GM18909 (cell line): ENCODE results near the gene DENND10.

Experiments used
- ATAC-seq: cut with Tn5 transposase; IDR thresholded peaks from one replicate; pipeline ENCODE4 v1.9.1; 2021; ENCODE audit warnings: mild to moderate bottlenecking; ENCODE audit not compliant: unreplicated experiment, poor library complexity

Gene DENND10, protein sequence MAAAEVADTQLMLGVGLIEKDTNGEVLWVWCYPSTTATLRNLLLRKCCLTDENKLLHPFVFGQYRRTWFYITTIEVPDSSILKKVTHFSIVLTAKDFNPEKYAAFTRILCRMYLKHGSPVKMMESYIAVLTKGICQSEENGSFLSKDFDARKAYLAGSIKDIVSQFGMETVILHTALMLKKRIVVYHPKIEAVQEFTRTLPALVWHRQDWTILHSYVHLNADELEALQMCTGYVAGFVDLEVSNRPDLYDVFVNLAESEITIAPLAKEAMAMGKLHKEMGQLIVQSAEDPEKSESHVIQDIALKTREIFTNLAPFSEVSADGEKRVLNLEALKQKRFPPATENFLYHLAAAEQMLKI

DNA sequence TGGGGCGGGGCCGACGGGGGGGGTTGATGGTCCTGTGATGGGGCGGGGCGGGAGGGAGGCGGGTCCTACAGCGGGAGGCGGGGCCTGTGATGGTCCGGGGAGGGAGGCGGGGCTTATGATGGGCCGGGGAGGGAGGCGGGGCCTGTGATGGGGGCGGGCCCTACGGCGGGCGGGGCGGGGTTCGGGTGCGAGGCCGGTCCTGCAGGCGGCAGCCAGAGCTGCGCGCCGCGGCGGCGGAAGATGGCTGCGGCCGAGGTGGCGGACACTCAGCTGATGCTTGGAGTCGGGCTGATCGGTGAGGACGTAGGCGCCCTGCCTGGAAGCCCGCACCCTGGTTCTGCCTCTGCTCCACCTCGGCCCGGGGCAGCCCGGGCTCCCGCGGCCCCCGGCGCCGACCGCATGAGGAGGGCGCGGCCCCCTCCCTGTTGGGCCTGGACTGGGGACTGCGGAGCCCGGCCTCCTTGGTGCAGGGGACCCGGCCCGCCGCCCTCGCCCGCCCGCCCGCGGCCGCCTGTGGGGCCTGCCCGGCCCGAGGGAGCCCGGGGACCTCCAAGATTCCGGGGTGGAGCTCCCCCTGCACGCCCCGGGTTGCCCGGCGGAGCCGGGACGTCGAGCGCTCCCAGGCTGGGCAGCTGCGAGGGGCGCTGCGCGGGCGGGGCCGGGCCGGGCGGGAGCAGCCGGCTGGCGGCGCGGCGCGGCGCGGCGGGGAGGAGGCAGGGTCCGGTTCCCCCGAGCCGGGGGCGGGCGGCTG, at the start of gene DENND10:
Gene DENND10, plus strand, starts transcription at position 211 of the 751 bp plus-strand sequence. Its CDS starts 30 bp downstream, at position 241.
- ATAC-seq = peak; percentile 84

DNA sequence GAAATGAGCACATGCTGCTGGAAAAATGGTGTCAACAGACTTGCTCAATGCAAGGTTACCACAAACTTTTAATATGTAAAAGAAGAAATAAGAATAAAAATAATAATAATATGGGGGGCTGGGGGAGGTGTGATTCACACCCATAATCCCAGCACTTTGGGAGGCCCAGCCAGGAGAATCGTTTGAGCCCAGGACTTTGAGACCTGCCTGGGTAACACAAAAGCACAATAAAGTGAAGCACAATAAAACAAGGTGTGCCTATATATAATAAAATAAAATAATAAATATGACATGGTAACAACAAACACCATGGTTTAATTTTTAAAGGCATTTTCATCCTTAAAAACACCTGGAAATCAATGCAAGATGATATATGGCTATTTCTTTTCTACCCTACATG, 48.4 kb upstream of the DENND10 start:
- no peak for ATAC-seq

DNA sequence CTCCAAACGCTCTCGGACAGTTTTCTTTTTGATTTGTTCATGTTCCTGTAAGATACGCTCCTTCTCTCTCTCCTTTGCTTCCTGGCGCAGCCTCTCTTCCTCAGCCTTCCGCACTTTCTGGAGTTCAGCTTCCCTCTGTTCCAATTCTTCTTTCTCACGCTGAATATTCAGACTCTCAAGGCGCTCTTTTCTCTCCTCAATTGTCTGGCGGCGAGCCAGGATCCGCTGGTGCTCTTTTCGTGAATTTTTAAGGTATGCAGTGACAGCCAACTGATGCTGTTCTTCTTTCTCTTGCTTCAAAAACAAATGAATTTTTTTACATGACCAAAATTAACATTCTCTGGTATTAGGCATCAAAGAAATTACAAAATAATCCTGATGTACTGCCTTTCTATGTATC, 45.9 kb upstream of the DENND10 start:
- ATAC-seq = no peak

DNA sequence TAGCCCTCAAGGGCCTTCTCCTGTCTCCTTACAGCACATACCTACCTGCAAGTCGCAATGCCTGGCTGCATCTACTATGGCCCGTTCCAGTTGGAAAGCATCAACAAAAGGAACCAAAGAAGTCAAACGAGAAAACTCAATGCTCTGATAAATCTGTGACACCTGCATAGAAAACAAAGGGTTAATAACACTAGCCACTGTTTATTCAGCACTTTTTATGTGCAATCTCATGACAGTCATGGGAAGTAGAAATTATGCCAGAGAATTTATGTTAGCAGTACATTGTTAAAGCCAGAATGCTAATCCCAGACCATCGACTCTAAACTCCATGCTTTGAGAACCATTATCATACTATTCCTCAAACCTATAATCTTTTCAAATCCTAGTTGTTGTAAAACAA, 44.4 kb upstream of the DENND10 start:
- ATAC-seq = no peak

DNA sequence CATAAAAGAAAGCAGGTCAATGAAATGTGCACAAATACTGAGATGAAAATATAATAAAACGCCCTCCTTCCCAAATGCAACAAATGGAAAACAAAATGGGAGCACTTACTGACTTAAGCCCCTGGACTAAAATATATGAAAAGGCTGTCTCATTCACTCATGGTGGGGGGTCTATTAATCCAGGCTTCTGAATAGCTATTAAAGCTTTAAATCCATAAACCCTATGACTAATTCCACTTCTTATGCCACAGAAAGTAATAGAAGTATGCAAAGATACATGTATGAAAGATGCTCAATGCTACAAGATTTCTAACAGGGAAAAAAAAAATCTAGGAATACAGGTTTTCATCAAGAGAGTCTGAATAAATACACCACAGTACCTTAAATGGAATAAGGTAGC, 43.8 kb upstream of the DENND10 start:
- ATAC-seq = no peak

DNA sequence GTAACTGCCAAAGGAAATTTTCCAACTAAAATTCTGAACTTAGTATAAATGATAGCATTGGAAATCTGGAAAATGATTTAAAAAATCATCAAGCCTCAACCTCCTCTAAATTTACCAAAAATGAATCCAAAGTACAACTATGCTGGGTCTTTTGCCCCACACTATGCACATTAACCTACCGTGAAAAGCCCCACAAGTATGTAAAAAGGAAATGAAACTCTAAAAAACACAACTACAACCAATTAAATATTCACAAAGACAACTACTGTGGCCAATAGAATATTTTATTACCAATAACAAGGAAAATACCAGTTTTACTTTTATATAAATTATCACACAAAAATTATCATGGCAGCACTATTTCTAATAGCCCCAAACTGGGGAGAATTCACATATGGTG, 42.6 kb upstream of the DENND10 start:
- peak; percentile 50 for ATAC-seq

DNA sequence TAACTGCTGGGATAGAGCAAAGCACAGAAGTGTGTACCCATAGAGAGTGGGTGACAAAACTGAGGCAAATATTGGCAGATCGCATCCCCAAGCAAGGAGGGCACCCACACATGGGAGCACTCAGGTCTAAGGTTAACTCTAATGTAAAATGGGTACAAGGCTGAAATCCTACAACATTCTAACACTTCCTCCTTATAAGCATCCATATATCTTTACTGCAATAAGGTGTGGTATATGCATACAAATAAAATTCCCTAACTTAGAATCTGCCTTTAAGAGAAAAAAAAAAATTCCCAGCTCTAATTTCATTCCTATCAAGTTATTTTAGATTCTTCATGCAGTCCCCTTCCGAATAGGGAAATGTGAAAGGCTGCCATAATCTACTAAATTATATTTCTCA, 42.0 kb upstream of the DENND10 start:
- ATAC-seq = no peak

DNA sequence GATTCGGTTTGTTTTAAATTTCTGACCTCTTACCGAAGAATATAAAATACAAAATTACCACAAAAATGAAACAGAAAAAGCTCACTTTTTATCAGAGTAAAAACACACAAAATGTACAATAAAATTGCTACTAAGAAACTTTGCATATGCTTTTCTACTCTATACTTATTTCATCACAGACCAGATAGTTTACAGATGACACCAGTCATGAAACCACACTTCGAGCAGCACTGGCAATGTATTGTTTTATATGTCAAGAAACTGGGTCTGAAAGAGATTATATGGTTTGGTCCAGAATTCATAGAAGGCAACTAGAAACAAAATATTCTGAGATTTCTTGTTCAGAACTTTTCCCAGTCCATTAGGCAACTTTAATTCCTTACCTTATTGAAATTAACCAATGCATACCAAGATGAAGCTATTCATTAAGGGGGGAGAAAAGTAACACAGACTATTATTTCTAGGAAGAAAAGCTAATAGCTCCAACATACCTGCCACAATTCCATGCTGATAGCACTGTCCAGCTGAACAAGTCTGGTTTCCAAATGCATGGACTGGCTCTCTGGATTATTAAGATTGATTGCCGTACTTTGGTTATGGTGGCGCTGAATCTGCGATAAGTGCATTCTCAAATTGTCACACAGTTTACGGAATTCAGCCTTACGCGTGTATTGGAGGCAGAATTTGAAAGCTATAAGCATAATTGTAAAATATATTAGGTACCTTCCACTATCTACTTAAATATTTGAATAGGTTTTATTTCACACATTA, 33.3 kb upstream of the DENND10 start:
- no peak for ATAC-seq

DNA sequence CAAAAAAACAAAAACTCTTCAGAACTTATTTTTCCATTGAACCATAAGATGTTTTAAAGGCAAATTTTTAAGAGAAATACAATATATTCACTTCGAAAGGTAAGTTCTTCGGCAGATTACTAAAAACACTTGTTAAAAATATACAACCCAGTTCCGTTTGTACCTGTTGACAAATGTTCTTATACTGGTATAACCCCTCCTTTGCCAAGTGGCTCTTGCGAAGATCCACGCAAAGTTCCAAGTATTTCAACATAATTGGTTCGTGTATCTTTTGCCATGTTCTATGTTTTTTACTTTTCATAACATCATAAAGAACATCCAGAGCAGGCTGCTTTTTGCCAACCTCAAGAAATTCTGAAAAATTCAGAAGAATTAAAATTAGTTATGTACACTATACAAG, 30.3 kb upstream of the DENND10 start:
- ATAC-seq = no peak

DNA sequence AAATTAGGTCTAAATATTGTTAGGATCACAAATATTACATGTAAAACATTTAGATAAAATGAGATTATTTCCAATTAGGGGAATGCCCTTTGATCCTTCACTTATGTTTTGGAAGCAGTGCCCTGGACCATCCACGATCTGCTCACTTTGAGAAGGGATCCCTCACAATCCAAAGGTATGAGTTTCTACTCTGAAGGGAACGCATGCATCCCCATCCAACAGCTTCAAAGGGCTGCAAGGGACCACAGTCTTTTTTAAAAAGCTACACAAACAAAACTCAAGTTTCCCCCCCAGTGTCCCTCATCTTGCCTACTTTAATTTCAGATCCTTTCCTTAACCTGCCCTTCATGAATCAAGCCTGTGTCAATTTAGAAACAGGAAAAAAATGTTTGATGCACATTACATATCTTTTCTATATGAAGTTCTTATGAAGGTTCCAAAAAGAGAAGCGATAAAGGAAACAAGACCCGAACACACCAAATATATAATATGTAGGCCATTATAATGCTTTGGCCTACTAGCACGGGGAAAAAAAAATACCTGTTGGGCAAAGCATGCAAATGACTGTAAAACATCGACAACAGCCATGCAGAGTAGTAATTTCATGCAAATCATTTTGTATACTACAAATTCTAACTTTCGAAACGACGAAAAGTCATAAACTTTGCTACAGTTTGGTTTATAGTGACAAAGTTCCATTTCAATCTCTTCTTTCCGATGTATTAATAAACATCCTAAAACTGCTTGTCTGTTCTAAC, 25.3 kb upstream of the DENND10 start:
- ATAC-seq = no peak

DNA sequence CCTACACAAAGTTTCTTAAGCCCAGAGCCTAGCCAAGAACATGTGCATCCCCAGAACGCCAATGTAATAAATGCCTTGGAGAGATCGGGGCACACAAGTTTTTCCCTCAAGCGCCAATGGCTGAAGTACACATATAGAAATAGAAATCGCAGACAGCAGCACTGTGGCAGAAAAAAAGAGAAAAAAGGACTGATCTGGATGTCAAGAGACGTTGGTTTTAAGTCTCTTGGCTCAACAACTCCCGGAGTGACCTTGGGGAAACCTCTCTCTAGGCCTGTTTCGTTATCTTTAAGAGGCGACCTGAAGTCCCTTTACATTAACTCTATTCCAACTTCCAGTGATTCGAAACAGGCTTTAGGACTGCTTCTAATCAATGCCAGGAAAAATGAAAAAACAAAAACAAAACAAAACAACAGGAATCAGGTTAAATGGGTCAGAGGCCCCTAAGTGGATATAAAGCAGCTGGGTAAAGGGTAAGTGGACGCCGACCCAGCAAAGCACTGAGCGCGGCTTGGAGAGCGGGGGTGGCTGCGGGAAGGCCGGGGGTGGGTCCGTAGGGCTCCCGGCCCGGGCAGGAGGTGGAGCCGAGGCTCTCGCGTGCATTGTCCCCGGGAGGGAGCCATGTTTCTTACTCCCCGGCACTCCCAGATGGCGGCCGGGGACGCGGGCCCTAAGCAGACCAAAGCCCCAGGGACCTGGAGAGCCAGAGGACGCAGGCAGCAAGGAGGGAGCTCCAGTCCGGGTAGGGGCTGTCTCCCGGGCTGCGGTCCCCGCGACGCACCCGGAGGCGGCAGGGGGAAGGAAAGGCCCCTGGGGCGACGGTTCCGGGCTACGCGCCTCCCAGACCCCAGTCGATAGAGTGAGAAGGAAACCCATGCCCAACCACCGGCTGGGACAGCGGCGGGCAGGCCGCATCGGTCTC, 24.1 kb upstream of the DENND10 start:
- peak; percentile 64 for ATAC-seq

DNA sequence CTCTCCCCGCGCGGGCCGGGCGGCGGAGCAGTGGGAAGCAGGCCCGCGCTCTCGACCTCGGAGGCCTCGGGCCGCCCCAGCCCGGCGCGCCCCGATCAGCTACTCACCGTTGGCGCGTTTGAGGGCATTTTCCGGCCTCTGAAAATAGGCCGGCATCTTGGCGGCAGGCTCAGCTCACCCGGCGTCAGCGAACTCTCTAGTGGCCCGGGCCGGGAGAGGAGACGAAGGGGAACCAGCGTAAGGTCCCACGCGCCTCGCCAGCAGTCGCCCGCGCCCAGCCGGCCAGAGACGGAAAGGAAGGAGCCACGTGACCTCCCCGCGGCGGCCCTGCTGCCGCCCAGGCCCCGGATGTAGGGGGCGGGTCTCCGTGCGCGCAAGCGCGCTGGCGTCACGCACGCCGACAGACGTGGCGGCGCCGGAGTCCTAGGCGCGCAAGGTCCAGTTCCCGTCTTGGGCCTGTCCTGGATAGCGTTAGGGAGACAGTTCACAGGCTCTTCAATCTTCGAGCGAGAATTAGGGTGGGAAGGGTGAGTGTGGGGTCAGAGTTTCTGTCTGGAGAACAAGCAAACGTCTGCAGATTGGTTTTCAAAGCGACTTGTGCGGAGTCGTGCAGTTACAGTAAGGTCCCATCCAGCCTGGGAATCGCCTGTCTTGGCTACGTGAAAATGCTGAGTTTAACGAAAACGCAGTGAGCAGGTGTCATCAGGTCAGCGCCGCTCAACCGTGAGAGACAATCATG, 23.2 kb upstream of the DENND10 start, which contains the start of gene EIF3A:
Gene EIF3A, minus strand, starts transcription at position 297 of the 739 bp plus-strand sequence. Its CDS starts 141 bp downstream, at position 156.
- peak; percentile 84 for ATAC-seq

DNA sequence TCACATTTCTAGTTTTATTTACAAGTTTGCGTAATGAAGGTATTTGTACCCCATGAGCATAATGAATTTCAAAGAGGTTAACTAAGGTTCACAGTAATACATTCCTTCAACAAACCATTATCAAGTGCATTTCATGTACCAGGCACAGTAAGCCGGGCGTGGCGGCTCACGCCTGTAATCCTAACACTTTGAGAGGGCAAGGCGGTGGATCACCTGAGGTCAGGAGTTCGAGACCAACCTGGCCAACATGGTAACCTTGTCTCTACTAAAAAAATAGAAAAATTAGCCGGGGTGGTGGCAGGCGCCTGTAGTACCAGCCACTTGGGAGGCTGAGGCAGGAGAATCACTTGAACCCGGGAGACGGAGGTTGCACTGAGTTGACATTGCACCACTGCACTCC, 19.0 kb upstream of the DENND10 start:
- ATAC-seq = no peak

DNA sequence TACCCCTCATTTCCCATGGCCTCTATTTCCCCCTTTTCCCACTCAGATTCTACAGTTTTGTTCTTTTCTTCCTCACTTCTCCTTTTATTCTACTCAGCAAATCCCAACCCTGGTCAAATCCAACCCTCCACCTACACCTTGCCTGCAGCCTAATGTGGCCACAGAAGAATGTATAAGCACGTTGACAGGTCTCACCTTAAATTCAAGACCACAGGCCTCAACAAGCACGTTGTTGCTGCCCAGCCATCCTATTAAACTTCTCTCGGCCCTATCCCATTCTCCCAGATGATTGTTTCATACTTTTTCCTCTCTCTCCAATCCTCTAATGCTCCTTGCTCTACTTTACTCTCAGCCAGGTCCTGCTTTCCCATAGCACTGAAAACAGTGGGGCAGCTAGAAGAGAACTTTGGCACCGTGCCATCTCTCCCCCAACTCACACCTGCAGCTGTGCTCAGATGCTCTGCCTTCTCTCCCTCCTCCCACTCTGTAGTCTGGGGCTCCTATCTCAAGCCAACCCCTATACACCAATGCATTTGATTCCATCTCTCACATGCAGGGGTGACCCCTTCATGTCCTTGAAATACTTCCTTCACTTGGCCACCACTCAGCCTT, 16.5 kb upstream of the DENND10 start:
- no peak for ATAC-seq

DNA sequence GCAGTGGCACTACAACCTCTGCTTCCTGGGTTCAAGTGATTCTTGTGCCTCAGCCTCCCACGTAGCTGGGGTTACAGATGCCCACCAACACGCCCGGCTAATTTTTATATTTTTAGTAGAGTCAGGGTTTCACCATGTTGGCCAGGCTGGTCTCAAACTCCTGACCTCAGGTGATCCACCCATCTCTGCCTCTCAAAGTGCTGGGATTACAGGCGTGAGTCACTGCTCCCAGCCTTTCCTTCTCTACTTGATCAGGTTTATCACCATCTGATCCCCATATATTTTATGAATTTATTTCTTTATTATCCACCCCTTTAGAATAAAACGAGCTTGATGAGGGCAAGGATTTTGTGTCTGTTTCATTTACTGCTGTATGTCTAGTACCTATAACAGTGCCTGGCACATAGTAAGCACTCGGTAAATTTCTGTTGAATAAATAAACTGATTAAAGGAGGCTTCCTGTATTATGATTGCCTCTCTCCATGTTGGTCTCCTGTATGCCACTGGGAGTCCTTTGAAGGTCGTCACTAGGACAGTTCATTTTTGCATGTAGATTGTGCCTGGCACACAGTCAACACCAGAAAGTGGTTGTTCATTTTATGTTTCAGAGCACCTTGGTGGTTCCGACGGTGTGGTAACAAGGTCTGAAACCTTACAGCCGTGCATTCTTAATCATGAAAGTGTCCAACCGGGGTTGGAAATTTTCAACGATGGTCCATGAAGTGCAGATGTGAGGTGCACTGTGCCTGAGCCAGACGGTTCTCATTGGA, 13.7 kb upstream of the DENND10 start:
- no peak for ATAC-seq

DNA sequence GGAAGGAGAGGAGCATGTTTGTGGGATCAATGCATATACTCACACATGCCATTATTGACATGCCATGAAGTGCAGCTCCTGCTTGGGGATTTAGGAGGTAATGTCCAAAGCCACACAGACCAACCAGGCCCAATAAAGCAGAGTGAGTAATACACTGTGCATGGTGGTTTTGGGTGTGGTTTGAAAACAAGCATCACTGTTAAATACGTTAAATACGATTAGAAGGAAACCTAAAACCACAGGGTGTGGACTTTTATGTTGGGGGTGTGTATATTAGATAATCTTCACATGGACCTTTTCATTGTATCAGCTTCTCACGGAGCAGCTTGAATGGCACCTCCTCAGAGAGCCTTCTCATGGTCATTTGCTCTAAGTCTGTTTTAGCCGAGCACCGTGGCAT, 12.9 kb upstream of the DENND10 start:
- no peak for ATAC-seq

DNA sequence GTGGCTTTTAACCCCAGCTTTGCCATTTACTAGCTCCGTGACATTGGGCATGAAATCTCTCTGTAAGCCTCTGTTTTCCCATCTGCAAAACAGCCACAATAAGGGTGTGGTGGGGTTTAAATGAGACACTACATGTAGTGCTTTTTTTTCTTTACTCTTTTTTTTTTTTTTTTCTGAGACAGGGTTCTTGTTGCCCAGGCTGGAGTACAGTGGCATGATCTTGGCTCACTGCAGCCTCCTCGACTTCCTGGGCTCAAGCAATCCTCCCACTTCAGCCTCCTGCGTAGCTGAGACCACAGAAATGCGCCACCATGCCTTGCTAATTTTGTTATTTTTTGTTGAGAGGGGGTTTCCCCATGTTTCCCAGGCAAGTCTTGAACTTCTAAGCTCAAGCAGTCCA, 8.3 kb upstream of the DENND10 start:
- no peak for ATAC-seq
